ENCODE results near the gene CCT2. TPM values are rescaled to one million over a fixed set of nuclear protein-coding genes. Genes with fewer than 3 reads are reported as not detected.
A peak's percentile ranks its signal among the peaks of the same experiment; 100 is the strongest.

CCT2 gene
- total and polyA plus RNA-seq, 2 of the 13 experiments (the other 11 are each of a cell fraction or from before 2014, with no cell fraction given), result 209 to 388 TPM

DNA sequence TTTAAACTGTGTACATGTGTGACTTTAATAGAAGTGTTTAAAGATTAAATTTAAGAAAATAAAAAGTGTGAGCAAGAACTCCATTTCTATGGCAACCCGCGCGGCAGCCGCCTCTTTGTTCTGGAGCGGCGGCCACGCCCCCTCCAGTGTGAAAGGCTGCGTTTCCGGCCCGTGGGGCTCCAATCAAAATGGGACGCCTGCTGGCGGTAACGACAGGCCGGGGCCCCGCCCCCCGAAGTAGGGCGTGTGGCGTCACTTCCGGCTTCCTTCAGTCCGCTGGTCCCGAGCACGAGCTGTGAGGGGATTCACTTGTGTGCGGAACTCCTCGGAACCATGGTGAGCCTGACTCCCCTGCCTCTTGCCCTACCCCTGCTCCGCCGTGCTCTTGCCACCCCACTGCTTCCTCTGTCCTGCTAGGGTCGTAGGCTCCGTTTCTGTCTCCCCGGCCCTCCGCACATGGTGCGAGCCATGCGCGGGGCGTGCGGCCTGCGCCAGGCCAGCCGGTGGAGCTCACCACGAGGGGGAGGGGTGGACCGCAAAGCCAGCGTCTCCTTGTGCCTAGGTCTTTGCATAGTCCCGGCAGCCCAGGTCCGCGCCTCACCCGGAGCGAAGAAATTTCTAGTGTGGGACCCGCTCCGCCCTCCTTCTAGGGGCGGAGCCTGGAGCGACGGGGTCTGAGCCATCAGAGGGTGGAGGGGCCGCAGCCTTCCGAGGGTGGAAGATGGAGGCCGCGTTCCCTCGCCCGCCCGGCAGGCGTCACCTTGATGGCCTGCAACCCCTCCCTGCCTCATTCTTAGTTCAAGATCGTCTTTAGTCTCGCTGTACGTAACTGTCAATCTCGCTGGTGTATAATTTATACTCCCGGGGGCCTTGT lies at the start of gene CCT2 (continued):
- TF ChIP-seq, protein P1, sequence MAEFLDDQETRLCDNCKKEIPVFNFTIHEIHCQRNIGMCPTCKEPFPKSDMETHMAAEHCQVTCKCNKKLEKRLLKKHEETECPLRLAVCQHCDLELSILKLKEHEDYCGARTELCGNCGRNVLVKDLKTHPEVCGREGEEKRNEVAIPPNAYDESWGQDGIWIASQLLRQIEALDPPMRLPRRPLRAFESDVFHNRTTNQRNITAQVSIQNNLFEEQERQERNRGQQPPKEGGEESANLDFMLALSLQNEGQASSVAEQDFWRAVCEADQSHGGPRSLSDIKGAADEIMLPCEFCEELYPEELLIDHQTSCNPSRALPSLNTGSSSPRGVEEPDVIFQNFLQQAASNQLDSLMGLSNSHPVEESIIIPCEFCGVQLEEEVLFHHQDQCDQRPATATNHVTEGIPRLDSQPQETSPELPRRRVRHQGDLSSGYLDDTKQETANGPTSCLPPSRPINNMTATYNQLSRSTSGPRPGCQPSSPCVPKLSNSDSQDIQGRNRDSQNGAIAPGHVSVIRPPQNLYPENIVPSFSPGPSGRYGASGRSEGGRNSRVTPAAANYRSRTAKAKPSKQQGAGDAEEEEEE (CRISPR knock-in tag; IDR thresholded peaks at IDR 0.05; ENCODE audit: borderline replicate concordance), result no peak
- TF ChIP-seq ZNF317 (CRISPR knock-in tag; IDR thresholded peaks at IDR 0.05) (peak; percentile 66; the same call in 1 of the 2 replicates), SRY (CRISPR knock-in tag; IDR thresholded peaks at IDR 0.05) (peak; percentile 90), CENPT (CRISPR knock-in tag; IDR thresholded peaks at IDR 0.05; ENCODE audit: low read depth) (0 out of 2 replicates have a peak, but pooled peaks have one; percentile 72), ZNF790 (CRISPR knock-in tag; IDR thresholded peaks at IDR 0.05; ENCODE audit: borderline replicate concordance) (0 out of 2 replicates have a peak, but pooled peaks have one; percentile 73), TCF12 (IDR thresholded peaks at IDR 0.05) (no peak), TCF12 (CRISPR knock-in tag; IDR thresholded peaks at IDR 0.05) (peak; percentile 82), ZFY (CRISPR knock-in tag; IDR thresholded peaks at IDR 0.05) (peak; percentile 99), DNMT3B (CRISPR knock-in tag; conservative IDR thresholded peaks at IDR 0.05) (0 out of 2 replicates have a peak, but pooled peaks have one; percentile 65), ZSCAN20 (CRISPR knock-in tag; IDR thresholded peaks at IDR 0.05; ENCODE audit: borderline replicate concordance) (no peak), CBX1 (IDR thresholded peaks at IDR 0.05; ENCODE audit: low read depth) (peak; percentile 72), NR2C2 (CRISPR knock-in tag; IDR thresholded peaks at IDR 0.05; ENCODE audit: borderline replicate concordance) (peak; percentile 85; the same call in 1 of the 2 replicates), SATB2 (CRISPR knock-in tag; IDR thresholded peaks at IDR 0.05) (peak; percentile 64; the same call in 1 of the 2 replicates), TEAD2 (CRISPR knock-in tag; IDR thresholded peaks at IDR 0.05) (peak; percentile 95), PHB2 (IDR thresholded peaks at IDR 0.05; ENCODE audit: partially characterized antibody) (no peak), ZNF572 (CRISPR knock-in tag; IDR thresholded peaks at IDR 0.05) (peak; percentile 97), ZNF343 (CRISPR knock-in tag; IDR thresholded peaks at IDR 0.05) (no peak), POLR2A (IDR thresholded peaks at IDR 0.05; ENCODE audit: insufficient read depth in 1 of 2, low read depth in 2 of 2, low read length in 2 of 2) (peak; percentile 99)
- TF ChIP-seq, protein P2, sequence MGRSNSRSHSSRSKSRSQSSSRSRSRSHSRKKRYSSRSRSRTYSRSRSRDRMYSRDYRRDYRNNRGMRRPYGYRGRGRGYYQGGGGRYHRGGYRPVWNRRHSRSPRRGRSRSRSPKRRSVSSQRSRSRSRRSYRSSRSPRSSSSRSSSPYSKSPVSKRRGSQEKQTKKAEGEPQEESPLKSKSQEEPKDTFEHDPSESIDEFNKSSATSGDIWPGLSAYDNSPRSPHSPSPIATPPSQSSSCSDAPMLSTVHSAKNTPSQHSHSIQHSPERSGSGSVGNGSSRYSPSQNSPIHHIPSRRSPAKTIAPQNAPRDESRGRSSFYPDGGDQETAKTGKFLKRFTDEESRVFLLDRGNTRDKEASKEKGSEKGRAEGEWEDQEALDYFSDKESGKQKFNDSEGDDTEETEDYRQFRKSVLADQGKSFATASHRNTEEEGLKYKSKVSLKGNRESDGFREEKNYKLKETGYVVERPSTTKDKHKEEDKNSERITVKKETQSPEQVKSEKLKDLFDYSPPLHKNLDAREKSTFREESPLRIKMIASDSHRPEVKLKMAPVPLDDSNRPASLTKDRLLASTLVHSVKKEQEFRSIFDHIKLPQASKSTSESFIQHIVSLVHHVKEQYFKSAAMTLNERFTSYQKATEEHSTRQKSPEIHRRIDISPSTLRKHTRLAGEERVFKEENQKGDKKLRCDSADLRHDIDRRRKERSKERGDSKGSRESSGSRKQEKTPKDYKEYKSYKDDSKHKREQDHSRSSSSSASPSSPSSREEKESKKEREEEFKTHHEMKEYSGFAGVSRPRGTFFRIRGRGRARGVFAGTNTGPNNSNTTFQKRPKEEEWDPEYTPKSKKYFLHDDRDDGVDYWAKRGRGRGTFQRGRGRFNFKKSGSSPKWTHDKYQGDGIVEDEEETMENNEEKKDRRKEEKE (IDR thresholded peaks at IDR 0.05), result no peak
- TF ChIP-seq, protein P3, sequence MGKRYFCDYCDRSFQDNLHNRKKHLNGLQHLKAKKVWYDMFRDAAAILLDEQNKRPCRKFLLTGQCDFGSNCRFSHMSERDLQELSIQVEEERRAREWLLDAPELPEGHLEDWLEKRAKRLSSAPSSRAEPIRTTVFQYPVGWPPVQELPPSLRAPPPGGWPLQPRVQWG (CRISPR knock-in tag; IDR thresholded peaks at IDR 0.05; ENCODE audit: borderline replicate concordance, low read depth), result no peak
